T-helper 1 cell treated with Interleukin-12 subunit alpha and Interleukin-12 subunit beta and Interleukin-4 antibody, amounts not matched to agents 30 μg/mL and 1 μg/mL, for 36 hours (primary cell): Measurements from ENCODE around the gene MAP3K20.
A peak's percentile ranks its signal among the peaks of the same experiment; 100 is the strongest.
"Not testable (repeated sequence)": the region's sequence is repeated elsewhere in the genome, so short reads cannot be mapped to it uniquely, and the experiment has no call there.

Experiments used
- H3K27ac Mint-ChIP-seq: one replicate; pipeline ENCODE4 v1.8.0; 2021; ENCODE audit warnings: mild to moderate bottlenecking, mixed read lengths
- H3K27me3 Mint-ChIP-seq: one replicate; pipeline ENCODE4 v1.8.0; 2021; ENCODE audit warnings: low read depth, mixed read lengths
- H3K36me3 Mint-ChIP-seq: one replicate; pipeline ENCODE4 v1.8.0; 2021; ENCODE audit warnings: low read depth, mixed read lengths
- H3K4me1 Mint-ChIP-seq: one replicate; pipeline ENCODE4 v1.8.0; 2021; ENCODE audit warnings: low read depth, mixed read lengths
- H3K4me3 Mint-ChIP-seq: one replicate; pipeline ENCODE4 v1.8.0; 2021; ENCODE audit warnings: mild to moderate bottlenecking, moderate library complexity, mixed read lengths
- H3K9me3 Mint-ChIP-seq: one replicate; pipeline ENCODE4 v1.8.0; 2021; ENCODE audit warnings: mixed read lengths

The MAP3K20 gene

DNA sequence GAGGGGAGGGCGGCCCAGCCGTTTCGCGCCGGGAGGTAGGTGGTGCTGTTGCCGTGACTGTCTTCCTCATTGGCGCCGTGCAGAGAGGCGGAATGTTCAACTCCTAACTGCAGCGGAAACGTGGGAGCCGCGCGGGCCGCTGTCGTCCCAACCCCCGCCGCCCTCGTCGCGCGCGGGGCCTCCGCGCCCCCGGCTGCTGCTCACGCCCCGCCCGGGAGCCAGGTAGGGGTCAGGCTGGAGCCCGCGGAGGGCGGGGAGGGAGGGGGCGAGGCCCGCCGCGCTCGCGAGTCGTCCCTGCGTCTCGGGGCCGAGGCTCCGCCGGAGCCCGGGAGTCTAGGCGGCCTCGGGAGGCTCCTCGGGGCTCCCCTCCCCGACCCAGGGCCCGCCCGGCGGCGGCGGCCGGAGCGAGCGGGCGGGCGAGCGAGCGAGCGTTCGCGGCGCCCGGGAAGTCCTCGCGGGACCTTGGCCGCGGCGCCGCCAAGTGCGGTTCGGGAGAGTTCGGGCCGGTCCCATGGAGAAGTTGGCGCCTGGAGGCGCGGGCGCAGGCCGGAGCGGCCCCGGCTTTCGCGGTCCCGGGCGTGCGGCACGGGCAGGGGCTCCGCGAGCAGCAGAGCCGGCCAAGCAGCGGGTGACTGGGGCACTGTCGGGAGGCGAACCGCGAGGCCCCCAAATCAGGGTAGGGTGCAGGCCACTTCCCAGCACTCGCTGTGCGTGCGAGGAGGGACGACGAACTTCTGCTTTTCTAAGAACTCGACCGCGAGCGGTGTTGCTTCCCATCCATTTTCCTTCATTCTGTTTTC, at the start of gene MAP3K20:
Gene MAP3K20 (plus strand): TSS at position 66 of the 800 bp plus-strand sequence. CDS start 15,186 bp downstream, outside the sequence.
- Mint-ChIP-seq H3K9me3 (no peaks in the 10 kb centered on the region), H3K27me3 (peaks cover 23% of the 10 kb centered on the region), H3K27ac (peak within 1 kb of the TSS; percentile 65), H3K4me1 (peaks cover 20% of the 10 kb centered on the region), H3K4me3 (peak within 1 kb of the TSS; percentile 81), H3K36me3 (peaks cover 8% of the 10 kb centered on the region)

GRCh38 chr2:173026479-173026878, 49.2 kb upstream of the MAP3K20 start:
- Mint-ChIP-seq H3K4me1 (peaks cover 3% of the 10 kb centered on the region), H3K27ac (no peak overlapping the region), H3K9me3 (no peaks in the 10 kb centered on the region), H3K27me3 (peaks cover 21% of the 10 kb centered on the region), H3K36me3 (no peaks in the 10 kb centered on the region), H3K4me3 (no peak overlapping the region)

DNA sequence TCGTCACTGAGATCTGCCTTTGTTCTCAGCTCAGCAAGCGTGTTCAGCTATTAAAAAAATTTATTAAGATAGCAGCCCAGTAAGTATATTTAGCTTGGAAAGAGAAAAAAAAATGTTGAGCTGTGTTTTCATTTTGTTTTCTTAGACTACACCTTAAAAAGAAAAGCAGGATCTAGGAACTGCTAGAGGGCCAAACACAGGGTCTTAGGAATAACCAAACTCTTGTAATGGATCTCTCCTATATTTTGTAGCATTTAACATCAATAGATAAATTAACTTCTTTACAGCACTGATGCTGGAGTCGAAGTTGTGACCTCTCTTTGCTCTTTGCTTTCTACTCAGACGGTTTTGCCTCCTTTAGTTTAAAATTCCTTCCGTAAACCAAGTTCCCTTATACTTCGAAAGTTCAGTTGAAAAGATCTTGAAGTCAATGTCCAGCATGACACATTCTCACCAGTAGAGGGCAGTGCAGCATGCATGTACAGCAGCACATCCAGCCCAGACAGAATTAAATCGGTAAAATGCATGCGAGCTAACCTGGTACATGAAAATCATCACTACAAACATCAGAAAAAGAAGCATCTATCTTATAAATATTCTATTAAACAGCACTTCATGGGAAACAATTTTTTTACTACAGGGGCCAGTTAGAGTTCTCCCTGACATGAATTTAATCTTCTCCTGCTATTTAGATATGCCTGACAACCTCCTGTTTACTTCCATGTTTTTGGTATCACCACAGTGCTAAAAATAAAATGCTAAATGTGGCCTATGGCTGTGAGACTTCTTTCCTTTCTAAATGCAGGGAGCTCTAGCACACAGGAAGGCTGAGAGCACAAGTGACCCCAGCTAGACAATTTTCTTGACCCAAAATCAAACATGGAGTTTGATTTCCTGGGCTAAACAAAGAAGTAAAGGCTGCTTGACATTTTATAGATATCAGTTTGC, 48.2 kb upstream of the MAP3K20 start:
- H3K27me3 Mint-ChIP-seq = peaks cover 23% of the 10 kb centered on the region
- no peaks in the 10 kb centered on the region for H3K9me3 Mint-ChIP-seq
- no peaks in the 10 kb centered on the region for H3K36me3 Mint-ChIP-seq
- peaks cover 3% of the 10 kb centered on the region for H3K4me1 Mint-ChIP-seq
- H3K27ac Mint-ChIP-seq = no peak overlapping the region
- H3K4me3 Mint-ChIP-seq = no peak overlapping the region

GRCh38 chr2:173028141-173028540, 47.5 kb upstream of the MAP3K20 start:
- H3K4me1 Mint-ChIP-seq = peaks cover 3% of the 10 kb centered on the region

DNA sequence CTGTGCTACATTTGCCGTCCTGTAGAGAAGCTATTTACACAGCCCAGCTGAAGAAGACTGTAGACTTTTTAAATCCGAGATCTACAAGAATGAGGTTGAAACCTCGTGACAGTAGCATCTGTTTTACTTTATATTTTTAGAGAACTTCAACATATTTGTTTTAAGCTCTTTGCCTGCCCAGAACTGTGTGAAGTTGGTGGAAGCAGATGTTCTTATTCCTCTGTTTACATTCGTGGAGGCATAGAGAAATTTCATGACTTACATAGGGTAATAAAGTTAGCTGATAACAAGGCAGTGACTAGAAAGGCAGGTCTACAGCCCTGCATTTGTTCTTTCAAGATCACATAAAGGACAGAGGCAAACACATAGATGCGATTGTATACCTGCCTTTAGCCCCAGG, 47.0 kb upstream of the MAP3K20 start:
- H3K36me3 Mint-ChIP-seq = no peaks in the 10 kb centered on the region
- H3K27ac Mint-ChIP-seq = no peak overlapping the region
- no peaks in the 10 kb centered on the region for H3K9me3 Mint-ChIP-seq
- H3K27me3 Mint-ChIP-seq = peaks cover 31% of the 10 kb centered on the region
- peaks cover 3% of the 10 kb centered on the region for H3K4me1 Mint-ChIP-seq
- no peak overlapping the region for H3K4me3 Mint-ChIP-seq

More at GRCh38 chr2:173028141-173028540, 47.5 kb upstream of the MAP3K20 start:
- H3K9me3 Mint-ChIP-seq = no peaks in the 10 kb centered on the region
- H3K27me3 Mint-ChIP-seq = peaks cover 30% of the 10 kb centered on the region
- no peak overlapping the region for H3K27ac Mint-ChIP-seq
- H3K4me3 Mint-ChIP-seq = no peak overlapping the region
- H3K36me3 Mint-ChIP-seq = no peaks in the 10 kb centered on the region

DNA sequence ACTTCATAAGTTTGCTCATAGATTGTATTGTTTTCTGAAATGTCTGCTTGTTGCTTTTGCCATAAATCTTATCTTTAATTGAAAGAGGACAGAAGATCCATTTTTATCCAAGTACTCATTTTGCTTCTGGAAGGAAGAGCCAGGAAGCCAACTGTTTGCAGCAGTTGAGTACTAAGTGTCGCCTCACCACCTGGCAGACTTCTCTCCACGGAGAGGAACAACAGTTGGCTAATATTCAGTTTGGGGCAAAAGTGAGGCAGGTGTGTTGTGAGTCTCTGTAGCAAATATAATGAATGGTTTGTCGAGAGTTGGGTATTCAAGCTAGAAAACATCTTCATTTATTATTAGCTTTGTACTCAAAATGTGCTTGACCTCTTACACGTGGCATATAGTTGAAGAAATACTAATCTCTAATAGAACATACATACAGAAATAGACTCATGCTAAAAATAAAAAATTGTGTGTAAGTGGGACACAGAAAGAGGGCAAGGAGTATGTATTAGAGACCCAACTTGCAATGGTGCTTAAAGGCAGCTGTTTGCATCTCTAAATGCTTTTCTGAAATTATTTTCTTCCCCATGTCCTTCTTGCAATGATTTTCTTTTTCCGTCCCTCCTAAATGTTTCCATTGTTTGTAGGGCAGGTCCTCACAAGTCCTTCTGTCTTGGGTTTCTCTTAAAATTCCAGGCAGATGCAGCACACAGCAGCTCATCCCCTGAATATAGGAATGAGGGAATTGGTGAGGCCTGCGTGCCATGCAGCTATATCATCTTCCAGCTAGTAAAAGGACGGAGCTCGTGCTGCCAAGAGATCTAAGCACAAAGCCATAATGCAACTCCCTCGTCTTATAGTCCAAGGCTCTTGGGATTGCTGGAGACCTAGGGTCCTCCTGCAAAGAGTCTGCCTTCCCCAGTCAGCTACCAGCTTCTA, 44.8 kb upstream of the MAP3K20 start:
- Mint-ChIP-seq H3K4me1 (peaks cover 5% of the 10 kb centered on the region), H3K9me3 (no peaks in the 10 kb centered on the region), H3K27me3 (peaks cover 29% of the 10 kb centered on the region), H3K4me3 (no peak overlapping the region), H3K36me3 (no peaks in the 10 kb centered on the region), H3K27ac (no peak overlapping the region)

DNA sequence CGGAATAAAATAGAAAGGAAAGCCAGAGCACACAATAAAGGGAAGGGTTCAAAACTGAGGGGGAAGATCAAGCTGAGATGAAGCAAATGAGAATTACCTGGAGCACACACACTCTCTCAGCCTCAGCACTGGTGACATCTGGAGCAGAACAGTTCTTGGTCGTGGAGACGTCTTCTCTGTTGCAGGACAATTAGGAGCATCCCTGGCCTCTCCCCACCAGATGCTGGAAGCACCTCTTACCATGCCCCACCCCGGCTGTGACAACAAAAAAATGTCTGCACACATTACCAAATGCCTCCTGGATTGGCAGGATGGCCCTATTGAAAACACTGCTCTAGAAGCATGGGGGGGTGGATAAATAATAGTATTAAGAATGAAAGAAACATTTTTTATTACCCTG, 43.6 kb upstream of the MAP3K20 start:
- Mint-ChIP-seq H3K4me3 (no peak overlapping the region), H3K9me3 (no peaks in the 10 kb centered on the region), H3K27ac (no peak overlapping the region), H3K36me3 (no peaks in the 10 kb centered on the region), H3K27me3 (peaks cover 28% of the 10 kb centered on the region), H3K4me1 (peaks cover 5% of the 10 kb centered on the region)

GRCh38 chr2:173033084-173033483, 42.6 kb upstream of the MAP3K20 start:
- Mint-ChIP-seq H3K27ac (no peak overlapping the region), H3K4me3 (no peak overlapping the region), H3K36me3 (no peaks in the 10 kb centered on the region), H3K4me1 (peaks cover 2% of the 10 kb centered on the region), H3K9me3 (no peaks in the 10 kb centered on the region), H3K27me3 (peaks cover 24% of the 10 kb centered on the region)

GRCh38 chr2:173034143-173034542, 41.5 kb upstream of the MAP3K20 start:
- Mint-ChIP-seq H3K9me3 (no peaks in the 10 kb centered on the region), H3K27me3 (peaks cover 24% of the 10 kb centered on the region), H3K27ac (no peak overlapping the region), H3K36me3 (no peaks in the 10 kb centered on the region), H3K4me1 (peaks cover 2% of the 10 kb centered on the region), H3K4me3 (no peak overlapping the region)

DNA sequence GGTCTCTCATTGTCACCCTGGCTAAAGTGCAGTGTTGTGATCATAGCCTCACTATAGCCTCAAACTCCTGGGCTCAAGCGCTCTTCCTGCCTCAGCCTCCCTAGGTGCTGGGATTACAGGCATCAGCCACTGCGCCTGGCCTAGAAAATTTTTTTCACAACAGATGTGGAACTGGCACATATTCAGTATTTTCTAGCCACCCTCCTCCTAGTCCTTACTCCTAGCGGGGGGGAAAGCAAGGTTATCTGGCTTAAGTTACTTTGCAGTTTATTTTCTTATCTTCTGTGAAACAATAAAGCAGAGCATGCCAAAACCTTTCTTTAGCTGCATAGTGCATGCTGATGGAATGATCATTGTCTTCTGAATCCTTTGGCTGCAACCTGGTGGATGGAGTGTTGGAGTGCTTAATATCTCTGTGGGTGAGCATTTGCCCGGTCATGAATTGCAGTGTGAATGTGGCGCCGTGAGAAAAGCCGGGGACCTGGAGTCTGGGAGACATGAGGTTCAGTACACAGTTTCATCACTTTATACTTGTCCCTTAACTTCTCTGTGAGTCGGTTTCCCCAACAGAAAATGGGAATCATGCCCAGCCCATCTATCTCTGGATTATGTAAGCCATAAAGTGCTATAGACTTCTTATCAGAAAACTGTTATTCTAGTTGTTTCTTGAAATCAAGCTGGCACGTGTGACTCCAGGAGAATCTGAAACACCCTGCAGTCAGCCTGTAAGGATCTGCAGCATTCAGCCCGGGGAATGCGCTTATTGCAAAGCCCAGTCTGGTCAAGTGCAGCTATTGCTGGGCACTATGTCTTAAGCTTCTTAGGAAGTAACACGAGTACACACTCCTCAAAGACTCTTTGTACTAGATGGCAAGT, 38.2 kb upstream of the MAP3K20 start:
- H3K27me3 Mint-ChIP-seq = peaks cover 8% of the 10 kb centered on the region
- H3K4me1 Mint-ChIP-seq = peaks cover 2% of the 10 kb centered on the region
- no peak overlapping the region for H3K4me3 Mint-ChIP-seq
- no peaks in the 10 kb centered on the region for H3K9me3 Mint-ChIP-seq
- no peaks in the 10 kb centered on the region for H3K36me3 Mint-ChIP-seq
- H3K27ac Mint-ChIP-seq = no peak overlapping the region

GRCh38 chr2:173038257-173038656, 37.4 kb upstream of the MAP3K20 start:
- not testable (repeated sequence) for H3K36me3 Mint-ChIP-seq

DNA sequence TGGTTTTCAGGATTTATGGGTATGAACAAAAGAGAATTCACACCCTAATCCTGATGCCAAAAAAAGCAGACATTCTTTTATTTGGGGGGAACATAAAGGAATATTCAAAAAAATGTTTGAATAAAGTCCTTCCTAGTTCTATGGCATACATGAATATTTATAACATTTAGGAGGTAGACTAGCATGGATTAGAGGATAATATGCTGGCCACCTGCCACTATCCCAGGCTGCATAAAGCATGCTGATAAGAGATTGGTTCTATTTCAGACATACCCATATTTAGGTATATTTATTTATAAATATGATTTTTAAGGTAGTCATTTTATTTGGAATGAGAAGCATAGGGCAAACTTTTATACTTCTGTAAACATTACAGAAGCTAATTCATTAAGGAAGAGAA, 34.9 kb upstream of the MAP3K20 start:
- Mint-ChIP-seq H3K4me3 (no peak overlapping the region), H3K36me3 (no peaks in the 10 kb centered on the region), H3K9me3 (no peaks in the 10 kb centered on the region), H3K27ac (no peak overlapping the region), H3K4me1 (no peaks in the 10 kb centered on the region), H3K27me3 (no peaks in the 10 kb centered on the region)

More at GRCh38 chr2:173038257-173038656, 37.4 kb upstream of the MAP3K20 start:
- not testable (repeated sequence) for H3K4me3 Mint-ChIP-seq, H3K9me3 Mint-ChIP-seq, H3K27me3 Mint-ChIP-seq, H3K4me1 Mint-ChIP-seq, H3K27ac Mint-ChIP-seq

DNA sequence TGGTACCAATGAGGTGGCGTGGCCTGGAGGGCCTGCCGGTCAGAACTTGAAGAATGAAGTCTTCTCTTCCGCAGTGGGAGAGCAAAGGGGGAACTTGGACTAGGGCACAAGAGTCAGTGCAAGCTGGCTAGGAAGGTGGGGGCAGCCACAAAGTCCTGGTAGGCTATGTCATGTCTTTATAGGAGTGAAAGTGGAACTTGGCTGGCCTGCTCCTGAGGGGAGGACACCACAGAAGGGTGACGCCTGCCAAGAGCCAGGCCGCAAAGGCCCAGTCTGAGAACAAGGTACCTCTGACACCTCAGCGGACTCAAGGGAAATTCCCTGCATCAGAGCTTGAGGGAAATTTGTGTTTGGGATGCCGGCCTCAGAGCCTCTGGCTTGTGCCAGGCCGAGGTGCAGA, 32.2 kb upstream of the MAP3K20 start:
- H3K27ac Mint-ChIP-seq = no peak overlapping the region
- H3K4me1 Mint-ChIP-seq = peaks cover 2% of the 10 kb centered on the region
- H3K9me3 Mint-ChIP-seq = no peaks in the 10 kb centered on the region
- peaks cover 1% of the 10 kb centered on the region for H3K27me3 Mint-ChIP-seq
- H3K36me3 Mint-ChIP-seq = no peaks in the 10 kb centered on the region
- H3K4me3 Mint-ChIP-seq = no peak overlapping the region
